Kidney epithelial cell (primary cell): ENCODE measurements around the gene MYO3B. TPM values are rescaled to one million over a fixed set of nuclear protein-coding genes. Genes with fewer than 3 reads are reported as not detected.

Experiments used
- DNase-seq: peaks from one replicate; pipeline ENCODE4 v3.0.0-alpha.2; 2010; ENCODE audit warnings: low read depth
- H3K27me3 ChIP-seq: 2 replicates; pipeline ENCODE4 v1.6.0; 2011; ENCODE audit warnings: low read length; ENCODE audit not compliant: control insufficient read depth, insufficient read depth
- H3K36me3 ChIP-seq: 2 replicates; pipeline ENCODE4 v1.5.1; 2011; ENCODE audit warnings: low read length; ENCODE audit not compliant: control insufficient read depth, insufficient read depth
- H3K4me3 ChIP-seq: 2 replicates; pipeline ENCODE4 v1.5.1; 2011; ENCODE audit warnings: low read depth, mild to moderate bottlenecking, control low read depth, low read length
- CTCF ChIP-seq: IDR thresholded peaks from 2 replicates; pipeline ENCODE4 v1.5.1; 2011; ENCODE audit warnings: mild to moderate bottlenecking, moderate library complexity, low read length, control low read depth, inconsistent platforms; ENCODE audit not compliant: insufficient read depth, poor library complexity, severe bottlenecking
- total RNA-seq: library from RNA; depleted of rRNA; stranded (reverse); fragments of >200 nt; gene quantifications from 2 replicates; pipeline ENCODE4 v1.2.3, GENCODE V29; 2015

The MYO3B gene
- total RNA-seq, 1 donor from 2014 or later: 1.1 TPM

GRCh38 chr2:170215021-170215420, 37.1 kb downstream of the MYO3B start:
- no peak overlapping the region for H3K4me3 ChIP-seq
- no peak for DNase-seq
- no peak for TF ChIP-seq CTCF
- H3K36me3 ChIP-seq: no peaks in the 10 kb centered on the region
- H3K27me3 ChIP-seq: no peaks in the 10 kb centered on the region

- Histone ChIP-seq H3K27me3 (no peaks in the 10 kb centered on the region), H3K36me3 (no peaks in the 10 kb centered on the region), H3K4me3 (no peak overlapping the region)
- DNase-seq: no peak
- TF ChIP-seq CTCF: no peak
These were observed 38.5 kb downstream of the MYO3B start for GRCh38 chr2:170216428-170216827.

DNA sequence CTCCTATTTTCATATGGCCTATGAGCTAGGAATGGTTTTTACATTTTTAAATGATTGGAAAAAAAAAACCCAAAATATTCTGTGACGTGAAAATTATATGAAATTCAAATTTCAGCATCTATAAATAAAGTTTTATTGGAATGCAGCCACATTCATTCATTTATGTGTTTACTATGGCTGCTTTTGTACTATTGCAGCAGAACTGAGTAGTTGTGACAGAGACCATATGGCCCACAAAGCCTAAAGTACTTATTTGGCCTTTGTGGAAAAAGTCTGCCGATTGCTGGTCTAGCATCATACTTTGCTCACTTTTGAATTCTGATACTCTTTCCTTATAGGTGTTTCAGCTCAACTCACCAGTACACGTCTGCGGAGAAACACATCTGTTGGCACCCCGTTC, 39.0 kb downstream of the MYO3B start:
- Histone ChIP-seq H3K27me3 (no peaks in the 10 kb centered on the region), H3K4me3 (no peak overlapping the region), H3K36me3 (no peaks in the 10 kb centered on the region)
- no peak for TF ChIP-seq CTCF
- DNase-seq: no peak

- Histone ChIP-seq H3K4me3 (no peak overlapping the region), H3K27me3 (no peaks in the 10 kb centered on the region), H3K36me3 (no peaks in the 10 kb centered on the region)
- TF ChIP-seq CTCF: no peak
- no peak for DNase-seq
These were observed 39.9 kb downstream of the MYO3B start for GRCh38 chr2:170217778-170218251.

- Histone ChIP-seq H3K27me3 (no peaks in the 10 kb centered on the region), H3K4me3 (no peak overlapping the region), H3K36me3 (no peaks in the 10 kb centered on the region)
- TF ChIP-seq CTCF: no peak
- no peak for DNase-seq
These were observed 40.5 kb downstream of the MYO3B start for GRCh38 chr2:170218456-170218855.

- no peak for TF ChIP-seq CTCF
- Histone ChIP-seq H3K27me3 (no peaks in the 10 kb centered on the region), H3K4me3 (no peak overlapping the region), H3K36me3 (no peaks in the 10 kb centered on the region)
- DNase-seq: no peak
These were observed 41.0 kb downstream of the MYO3B start for GRCh38 chr2:170218931-170219330.
